H7 (cell line): ENCODE data around the gene TDP1. TPM values are rescaled to one million over a fixed set of nuclear protein-coding genes. Genes with fewer than 3 reads are reported as not detected.
A peak's percentile ranks its signal among the peaks of the same experiment; 100 is the strongest.

Experiments
- DNase-seq: peaks from one replicate; pipeline ENCODE4 v3.0.0; 2012
- H3K27me3 ChIP-seq: 2 replicates; pipeline ENCODE4 v1.6.0; 2011; ENCODE audit warnings: mild to moderate bottlenecking, low read length; ENCODE audit not compliant: control insufficient read depth, insufficient read depth
- H3K36me3 ChIP-seq: replicated peaks from 2 replicates; pipeline ENCODE4 v1.5.1; 2011; ENCODE audit warnings: low read length; ENCODE audit not compliant: control insufficient read depth, insufficient read depth
- H3K4me3 ChIP-seq: 2 replicates; pipeline ENCODE4 v1.5.1; 2011; ENCODE audit warnings: low read depth, mild to moderate bottlenecking, control low read depth, low read length, moderate library complexity; ENCODE audit not compliant: insufficient read depth
- total RNA-seq: library from RNA; depleted of rRNA; stranded (reverse); fragments of >200 nt; shearing (Covaris generic); gene quantifications from 2 replicates; pipeline ENCODE4 v1.2.3, GENCODE V29; 2014

The TDP1 gene
- total RNA-seq, 1 experiment from 2014 or later: 75.4 TPM

GRCh38 chr14:89957376-89957775 lies 1.6 kb downstream of the TDP1 start:
- H3K36me3 ChIP-seq: peaks cover 3% of the 10 kb centered on the region; the same call in 1 of the 2 replicates
- H3K4me3 ChIP-seq: no peak overlapping the region; the same call in 1 of the 2 replicates
- no peaks in the 10 kb centered on the region for H3K27me3 ChIP-seq
- no peak for DNase-seq

DNA sequence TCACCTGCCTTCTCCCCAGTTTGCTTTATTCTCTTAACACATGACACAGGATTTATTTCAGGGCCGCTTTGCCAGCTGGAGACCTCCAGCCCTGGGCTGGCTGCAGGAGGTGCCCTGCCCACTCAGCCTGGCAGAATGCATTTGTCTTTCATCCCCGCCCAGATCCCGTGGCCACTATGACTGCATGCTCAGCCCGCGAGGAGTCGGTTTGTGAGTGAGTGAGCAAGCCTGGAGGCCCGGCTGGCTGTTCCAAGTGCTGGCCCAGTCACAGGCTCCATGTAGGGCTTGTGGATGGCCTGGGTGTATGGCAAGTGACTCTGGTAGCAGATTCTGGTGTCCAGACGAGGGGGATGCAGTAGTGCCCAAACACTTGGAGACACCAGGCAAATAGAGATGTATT lies 2.1 kb downstream of the TDP1 start:
- peaks cover 4% of the 10 kb centered on the region; the same call in 1 of the 2 replicates for H3K36me3 ChIP-seq
- no peak overlapping the region for H3K4me3 ChIP-seq
- DNase-seq: no peak
- no peaks in the 10 kb centered on the region for H3K27me3 ChIP-seq

GRCh38 chr14:89958966-89959365 lies 3.2 kb downstream of the TDP1 start:
- no peak overlapping the region for H3K4me3 ChIP-seq
- no peak for DNase-seq
- H3K27me3 ChIP-seq: no peaks in the 10 kb centered on the region
- peaks cover 12% of the 10 kb centered on the region for H3K36me3 ChIP-seq

- DNase-seq: no peak
- H3K27me3 ChIP-seq: no peaks in the 10 kb centered on the region
- peaks cover 16% of the 10 kb centered on the region for H3K36me3 ChIP-seq
- no peak overlapping the region for H3K4me3 ChIP-seq
These were observed 4.2 kb downstream of the TDP1 start for GRCh38 chr14:89959853-89960445.

DNA sequence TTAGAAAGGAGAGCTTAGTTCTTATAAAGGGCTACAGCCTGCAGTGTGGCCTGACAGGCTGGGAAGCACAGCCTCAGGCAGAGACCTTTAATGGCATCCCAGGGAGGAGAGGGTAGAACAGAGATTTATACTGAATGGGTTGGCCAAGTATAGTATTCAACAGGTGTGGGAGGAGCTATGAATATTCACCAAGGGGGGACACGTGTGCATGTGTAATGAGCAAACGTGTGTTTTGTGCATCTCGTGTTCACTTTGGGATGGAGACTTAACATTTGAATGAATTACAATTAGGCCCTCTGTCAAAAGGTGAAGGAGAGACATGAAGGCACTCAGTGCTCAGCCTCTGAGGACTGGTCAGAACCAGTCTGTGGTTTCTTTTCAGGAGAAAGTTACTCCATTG lies 5.2 kb downstream of the TDP1 start:
- peaks cover 16% of the 10 kb centered on the region for H3K36me3 ChIP-seq
- no peaks in the 10 kb centered on the region for H3K27me3 ChIP-seq
- no peak for DNase-seq
- H3K4me3 ChIP-seq: no peak overlapping the region

DNA sequence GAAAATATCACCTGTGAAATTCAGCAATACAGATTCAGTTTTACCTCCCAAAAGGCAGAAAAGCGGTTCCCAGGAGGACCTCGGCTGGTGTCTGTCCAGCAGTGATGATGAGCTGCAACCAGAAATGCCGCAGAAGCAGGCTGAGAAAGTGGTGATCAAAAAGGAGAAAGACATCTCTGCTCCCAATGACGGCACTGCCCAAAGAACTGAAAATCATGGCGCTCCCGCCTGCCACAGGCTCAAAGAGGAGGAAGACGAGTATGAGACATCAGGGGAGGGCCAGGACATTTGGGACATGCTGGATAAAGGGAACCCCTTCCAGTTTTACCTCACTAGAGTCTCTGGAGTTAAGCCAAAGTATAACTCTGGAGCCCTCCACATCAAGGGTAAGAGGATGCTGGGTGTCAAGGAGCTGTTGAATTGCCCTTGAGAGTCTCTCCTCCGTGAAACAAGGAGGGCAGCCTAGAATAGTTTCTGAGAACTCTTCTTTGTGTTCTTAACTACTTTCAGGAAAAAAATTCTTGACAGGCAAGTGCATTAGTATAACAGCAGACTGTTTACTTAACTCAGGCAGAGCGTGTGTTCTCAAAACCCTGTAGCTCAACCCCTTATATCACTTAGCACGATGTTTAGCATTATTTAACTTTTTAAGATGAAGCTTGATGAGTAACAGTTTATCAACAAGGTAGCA lies 7.7 kb downstream of the TDP1 start:
- H3K36me3 ChIP-seq: peaks cover 21% of the 10 kb centered on the region
- no peaks in the 10 kb centered on the region for H3K27me3 ChIP-seq
- no peak for DNase-seq
- H3K4me3 ChIP-seq: no peak overlapping the region

GRCh38 chr14:89965839-89966238 lies 10.1 kb downstream of the TDP1 start:
- DNase-seq: no peak
- Histone ChIP-seq H3K36me3 (peaks cover 28% of the 10 kb centered on the region), H3K27me3 (no peaks in the 10 kb centered on the region), H3K4me3 (no peak overlapping the region)

DNA sequence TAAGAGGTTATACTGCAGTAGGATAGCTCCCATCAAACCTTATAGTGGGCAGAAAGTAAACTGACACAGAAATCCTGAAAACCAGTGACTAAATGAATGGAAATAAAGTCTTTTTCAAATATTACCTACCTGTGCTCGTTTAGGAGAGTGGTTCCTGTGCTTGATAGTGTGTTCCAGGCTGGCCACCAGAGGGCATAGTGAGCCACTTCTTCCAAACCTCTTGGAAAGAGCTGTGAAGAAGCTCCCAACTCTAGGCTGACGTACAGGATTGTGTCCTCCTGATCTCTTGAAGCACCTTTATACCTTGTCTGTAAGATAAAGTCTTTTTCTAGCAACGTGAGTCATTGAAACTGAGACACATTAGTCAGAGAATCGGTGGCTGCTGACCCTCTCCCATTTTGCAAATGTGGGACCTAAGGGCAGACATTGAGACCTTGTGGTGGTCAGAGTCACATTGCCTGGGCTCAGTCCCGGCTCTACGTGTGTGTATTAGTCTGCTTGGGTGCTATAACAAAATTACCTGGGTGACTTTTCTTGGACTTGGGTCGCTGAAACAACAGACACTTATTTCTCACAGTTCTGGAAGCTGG lies 17.6 kb downstream of the TDP1 start:
- DNase-seq: peak; percentile 73
- H3K4me3 ChIP-seq: no peak overlapping the region
- no peaks in the 10 kb centered on the region for H3K27me3 ChIP-seq
- peaks cover 31% of the 10 kb centered on the region for H3K36me3 ChIP-seq

DNA sequence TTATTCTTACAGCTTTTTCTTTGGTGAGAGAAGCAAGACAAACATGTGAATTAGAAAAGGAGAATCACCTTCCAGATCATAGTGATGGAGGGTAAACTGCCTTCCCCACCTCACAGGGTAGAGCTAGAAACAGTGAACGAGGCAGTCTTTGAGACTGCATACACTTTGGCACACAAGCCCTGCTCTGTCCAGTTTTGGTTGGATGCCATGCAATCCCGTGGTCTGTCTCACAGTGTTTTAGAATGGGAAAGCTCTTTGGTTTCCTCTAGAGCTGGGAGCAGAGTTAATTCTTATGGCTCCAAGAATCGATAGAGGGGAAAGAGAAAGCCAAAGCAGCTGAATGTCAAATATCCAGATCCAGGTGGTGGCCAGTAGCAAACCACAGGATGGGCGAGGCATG lies 21.9 kb downstream of the TDP1 start:
- Histone ChIP-seq H3K4me3 (no peak overlapping the region), H3K36me3 (peaks cover 25% of the 10 kb centered on the region), H3K27me3 (no peaks in the 10 kb centered on the region)
- DNase-seq: no peak

DNA sequence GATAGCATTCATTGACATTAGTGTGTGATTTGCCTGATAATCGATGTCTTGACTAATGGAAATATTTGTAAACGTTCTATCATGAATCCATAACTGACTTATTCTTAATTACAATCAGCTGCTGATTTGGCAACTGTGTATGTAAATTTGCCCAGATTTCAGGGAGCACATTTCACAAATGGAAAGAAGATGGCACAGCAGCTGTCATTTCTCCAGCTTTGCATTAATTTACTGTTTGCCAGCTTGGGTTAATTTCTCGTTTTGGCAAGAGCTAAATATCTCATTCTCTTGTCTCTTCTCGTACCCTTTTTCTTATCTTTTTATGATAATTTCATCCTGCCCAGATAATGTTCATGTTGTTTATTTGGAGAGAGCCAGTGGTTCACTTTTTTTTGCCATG lies 22.9 kb downstream of the TDP1 start:
- H3K4me3 ChIP-seq: no peak overlapping the region
- H3K27me3 ChIP-seq: no peaks in the 10 kb centered on the region
- DNase-seq: no peak
- H3K36me3 ChIP-seq: peaks cover 24% of the 10 kb centered on the region

DNA sequence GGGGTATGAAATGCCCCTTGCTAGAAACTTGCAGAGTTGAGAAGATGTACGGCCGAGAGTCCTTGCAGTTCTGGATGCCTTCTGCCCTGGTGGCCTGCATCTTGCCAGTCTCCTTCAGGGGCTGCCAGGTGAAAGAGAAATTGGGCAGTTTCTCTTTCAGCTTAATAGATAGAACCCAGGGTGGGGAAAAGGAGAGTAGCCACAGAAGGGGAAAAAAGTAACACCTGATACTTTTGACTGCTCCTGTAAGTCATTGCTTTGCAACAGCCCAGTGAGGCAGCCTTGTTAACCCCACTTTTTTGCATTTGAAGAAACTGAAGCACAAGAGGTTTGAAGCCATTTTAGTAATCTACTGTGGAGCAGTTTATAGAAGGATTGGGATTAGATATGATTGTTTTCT lies 27.6 kb downstream of the TDP1 start:
- H3K36me3 ChIP-seq: peaks cover 10% of the 10 kb centered on the region
- H3K27me3 ChIP-seq: no peaks in the 10 kb centered on the region
- H3K4me3 ChIP-seq: no peak overlapping the region
- no peak for DNase-seq

GRCh38 chr14:89986462-89987160 lies 30.9 kb downstream of the TDP1 start:
- no peak for DNase-seq
- H3K4me3 ChIP-seq: no peak overlapping the region
- H3K27me3 ChIP-seq: no peaks in the 10 kb centered on the region

GRCh38 chr14:89987161-89987475 lies 31.4 kb downstream of the TDP1 start:
- Histone ChIP-seq H3K4me3 (no peak overlapping the region), H3K27me3 (no peaks in the 10 kb centered on the region), H3K36me3 (peaks cover 4% of the 10 kb centered on the region)
- no peak for DNase-seq

More at GRCh38 chr14:89986462-89987160, 30.9 kb downstream of the TDP1 start:
- peaks cover 6% of the 10 kb centered on the region for H3K36me3 ChIP-seq

DNA sequence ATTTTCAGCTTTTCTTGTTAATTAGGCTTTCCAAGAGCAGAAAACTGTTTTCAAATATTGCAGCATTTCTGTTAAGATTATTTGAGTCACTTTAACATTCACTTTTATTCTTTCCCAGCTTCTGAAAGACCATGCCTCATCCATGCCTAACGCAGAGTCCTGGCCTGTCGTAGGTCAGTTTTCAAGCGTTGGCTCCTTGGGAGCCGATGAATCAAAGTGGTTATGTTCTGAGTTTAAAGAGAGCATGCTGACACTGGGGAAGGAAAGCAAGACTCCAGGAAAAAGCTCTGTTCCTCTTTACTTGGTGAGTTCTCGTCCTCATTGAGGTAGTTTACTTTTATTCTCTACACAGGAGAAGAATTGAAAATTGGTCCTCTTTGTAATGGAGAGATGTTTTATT lies 33.1 kb downstream of the TDP1 start:
- no peak for DNase-seq
- Histone ChIP-seq H3K36me3 (peaks cover 2% of the 10 kb centered on the region), H3K27me3 (no peaks in the 10 kb centered on the region), H3K4me3 (no peak overlapping the region)

- Histone ChIP-seq H3K27me3 (no peaks in the 10 kb centered on the region), H3K36me3 (peaks cover 5% of the 10 kb centered on the region), H3K4me3 (no peak overlapping the region)
- DNase-seq: no peak
These were observed 34.5 kb downstream of the TDP1 start for GRCh38 chr14:89990218-89990617.
